SK-N-MC (cell line): ENCODE results near the gene DLEC1.

Experiments
- EZH2 ChIP-seq: fragments of 200-600 bp; sonication (generic); IDR thresholded peaks from one replicate; pipeline ENCODE4 v1.6.1; 2017; ENCODE audit warnings: antibody characterized with exemption
- POLR2AphosphoS5 ChIP-seq: IDR thresholded peaks from 2 replicates; pipeline ENCODE4 v1.6.1; 2012; ENCODE audit warnings: mild to moderate bottlenecking, low read depth, low read length, borderline replicate concordance

GRCh38 chr3:38108649-38109579, 69.9 kb downstream of the DLEC1 start:
- no peak for TF ChIP-seq EZH2
- no peak for TF ChIP-seq POLR2AphosphoS5
